ENCODE data around the gene IL36B.

IL36B gene

DNA sequence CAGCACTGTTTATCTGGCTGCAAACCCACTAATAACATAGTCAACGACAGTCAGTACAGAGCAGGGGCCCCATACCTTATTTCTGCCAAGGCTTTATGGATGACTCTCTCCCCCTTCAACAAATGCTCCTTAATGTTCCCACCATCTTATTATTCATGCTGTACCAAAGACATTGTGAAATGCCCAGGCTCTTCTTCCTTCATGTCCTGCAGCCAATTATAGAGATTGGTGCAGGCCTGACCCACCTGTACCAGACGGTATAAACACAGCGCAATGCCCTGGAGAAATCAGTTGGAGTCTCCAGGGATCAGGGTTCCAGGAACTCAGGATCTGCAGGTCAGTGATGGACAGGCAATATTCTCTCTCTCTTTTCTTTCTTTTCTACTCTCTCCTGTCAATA lies 15.0 kb upstream of the IL36B start, which contains the start of gene IL1F10:
IL1F10 (plus strand) TSS at position 290 of the 400 bp plus-strand sequence. CDS start 4,769 bp downstream, outside the sequence.
- DNase-seq (ENCODE audit: low spot score) = no peak
- TF ChIP-seq, protein P1, sequence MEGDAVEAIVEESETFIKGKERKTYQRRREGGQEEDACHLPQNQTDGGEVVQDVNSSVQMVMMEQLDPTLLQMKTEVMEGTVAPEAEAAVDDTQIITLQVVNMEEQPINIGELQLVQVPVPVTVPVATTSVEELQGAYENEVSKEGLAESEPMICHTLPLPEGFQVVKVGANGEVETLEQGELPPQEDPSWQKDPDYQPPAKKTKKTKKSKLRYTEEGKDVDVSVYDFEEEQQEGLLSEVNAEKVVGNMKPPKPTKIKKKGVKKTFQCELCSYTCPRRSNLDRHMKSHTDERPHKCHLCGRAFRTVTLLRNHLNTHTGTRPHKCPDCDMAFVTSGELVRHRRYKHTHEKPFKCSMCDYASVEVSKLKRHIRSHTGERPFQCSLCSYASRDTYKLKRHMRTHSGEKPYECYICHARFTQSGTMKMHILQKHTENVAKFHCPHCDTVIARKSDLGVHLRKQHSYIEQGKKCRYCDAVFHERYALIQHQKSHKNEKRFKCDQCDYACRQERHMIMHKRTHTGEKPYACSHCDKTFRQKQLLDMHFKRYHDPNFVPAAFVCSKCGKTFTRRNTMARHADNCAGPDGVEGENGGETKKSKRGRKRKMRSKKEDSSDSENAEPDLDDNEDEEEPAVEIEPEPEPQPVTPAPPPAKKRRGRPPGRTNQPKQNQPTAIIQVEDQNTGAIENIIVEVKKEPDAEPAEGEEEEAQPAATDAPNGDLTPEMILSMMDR (IDR thresholded peaks at IDR 0.05; ENCODE audit: extremely low read depth, missing control alignments) = no peak

DNA sequence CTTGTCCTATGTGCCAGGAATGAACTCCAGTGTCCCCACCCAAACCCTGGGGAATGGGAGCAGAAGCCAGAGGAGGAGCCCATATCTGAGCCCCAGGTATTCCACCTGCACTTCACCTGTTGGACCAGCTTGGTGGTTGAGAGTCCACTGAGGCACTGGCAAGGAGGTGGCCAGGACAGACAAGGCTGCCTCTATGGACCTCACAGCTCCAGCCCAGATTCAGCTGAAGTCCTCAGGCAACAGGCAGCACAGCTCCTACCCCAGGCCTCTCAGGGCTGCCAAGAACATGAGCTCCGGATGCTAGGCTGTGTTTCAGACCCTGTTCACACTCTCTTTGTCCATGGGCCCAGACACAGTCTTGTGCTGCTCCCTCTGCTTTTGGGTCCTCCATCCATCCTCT lies 12.2 kb upstream of the IL36B start:
- TF ChIP-seq, protein P1 (IDR thresholded peaks at IDR 0.05; ENCODE audit: extremely low read depth, missing control alignments) = no peak
- no peak for DNase-seq (ENCODE audit: low spot score)

GRCh38 chr2:113064281-113064680 lies 11.6 kb upstream of the IL36B start:
- TF ChIP-seq, protein P1 (IDR thresholded peaks at IDR 0.05; ENCODE audit: extremely low read depth, missing control alignments) = no peak
- no peak for DNase-seq (ENCODE audit: low spot score)

DNA sequence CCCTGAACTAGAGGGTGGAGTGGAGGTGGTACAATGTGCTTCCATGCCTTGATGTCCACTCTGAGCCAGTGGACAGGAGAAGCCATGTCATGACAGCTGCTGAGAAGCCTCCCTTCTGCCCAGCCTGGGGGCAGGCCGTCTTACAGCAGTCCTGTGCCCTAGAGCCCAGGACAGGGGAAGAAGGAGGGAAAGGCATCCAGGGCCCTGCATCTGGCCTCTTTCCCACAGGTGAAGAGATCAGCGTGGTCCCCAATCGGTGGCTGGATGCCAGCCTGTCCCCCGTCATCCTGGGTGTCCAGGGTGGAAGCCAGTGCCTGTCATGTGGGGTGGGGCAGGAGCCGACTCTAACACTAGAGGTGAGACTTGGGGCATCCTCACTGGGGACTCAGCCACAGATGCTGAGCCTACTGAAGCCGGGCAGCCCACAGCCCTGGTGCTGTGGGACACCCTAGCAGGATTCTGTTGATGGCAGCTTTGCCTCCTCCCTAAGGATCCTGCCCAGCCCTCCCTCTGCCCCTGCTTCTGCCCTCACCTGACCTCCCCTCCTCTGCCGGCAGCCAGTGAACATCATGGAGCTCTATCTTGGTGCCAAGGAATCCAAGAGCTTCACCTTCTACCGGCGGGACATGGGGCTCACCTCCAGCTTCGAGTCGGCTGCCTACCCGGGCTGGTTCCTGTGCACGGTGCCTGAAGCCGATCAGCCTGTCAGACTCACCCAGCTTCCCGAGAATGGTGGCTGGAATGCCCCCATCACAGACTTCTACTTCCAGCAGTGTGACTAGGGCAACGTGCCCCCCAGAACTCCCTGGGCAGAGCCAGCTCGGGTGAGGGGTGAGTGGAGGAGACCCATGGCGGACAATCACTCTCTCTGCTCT lies 9.5 kb upstream of the IL36B start:
- TF ChIP-seq, protein P1 (IDR thresholded peaks at IDR 0.05; ENCODE audit: extremely low read depth, missing control alignments) = no peak
- no peak for DNase-seq (ENCODE audit: low spot score)

- DNase-seq (ENCODE audit: low spot score) = no peak
- TF ChIP-seq, protein P1 (IDR thresholded peaks at IDR 0.05; ENCODE audit: extremely low read depth, missing control alignments) = no peak
Observed at GRCh38 chr2:113061241-113061640, 8.6 kb upstream of the IL36B start.

DNA sequence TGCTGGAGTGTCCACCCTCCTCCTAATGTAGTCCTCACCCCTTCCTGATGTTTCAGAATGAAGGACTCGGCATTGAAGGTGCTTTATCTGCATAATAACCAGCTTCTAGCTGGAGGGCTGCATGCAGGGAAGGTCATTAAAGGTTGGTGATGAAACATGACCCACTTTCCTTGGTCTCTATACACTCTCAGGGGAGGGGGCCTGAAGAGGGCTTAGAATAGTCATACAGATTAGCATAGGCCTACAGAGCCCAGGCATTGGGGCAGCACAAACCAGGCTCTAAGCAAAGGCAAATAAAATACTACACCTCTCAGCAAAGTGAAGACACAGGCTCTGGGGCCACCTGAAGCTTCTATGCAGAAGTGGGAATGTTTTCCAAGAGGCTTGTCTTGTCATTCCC lies 8.1 kb upstream of the IL36B start:
- no peak for DNase-seq (ENCODE audit: low spot score)
- TF ChIP-seq, protein P1 (IDR thresholded peaks at IDR 0.05; ENCODE audit: extremely low read depth, missing control alignments) = no peak

- no peak for DNase-seq (ENCODE audit: low spot score)
- TF ChIP-seq, protein P1 (IDR thresholded peaks at IDR 0.05; ENCODE audit: extremely low read depth, missing control alignments) = no peak
Observed at GRCh38 chr2:113060396-113060795, 7.7 kb upstream of the IL36B start.

Measured in GM20000 (cell line).